HG02938 (cell line): ENCODE data around the gene STK38.

Experiments used
- ATAC-seq: cut with Tn5 transposase; IDR thresholded peaks from one replicate; pipeline ENCODE4 v1.9.1; 2021; ENCODE audit warnings: mild to moderate bottlenecking, moderate library complexity; ENCODE audit not compliant: unreplicated experiment

The STK38 gene

DNA sequence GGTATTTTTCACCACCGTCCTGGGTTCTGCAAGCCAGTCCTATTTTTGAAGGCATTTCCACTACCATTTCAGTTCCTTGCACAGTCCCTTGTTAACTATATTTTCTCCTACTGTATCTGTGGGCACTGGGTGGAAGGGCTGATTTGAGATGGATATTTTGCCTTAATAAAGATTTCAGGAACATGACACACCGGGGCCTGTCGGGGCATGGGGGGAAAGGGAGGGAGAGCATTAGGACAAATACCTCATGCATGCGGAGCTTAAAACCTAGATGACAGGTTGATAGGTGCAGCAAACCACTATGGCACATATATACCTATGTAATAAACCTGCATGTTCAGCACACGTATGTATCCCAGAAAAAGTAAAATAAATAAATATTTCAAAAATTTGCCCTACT lies 22.4 kb downstream of the STK38 start:
- no peak for ATAC-seq

DNA sequence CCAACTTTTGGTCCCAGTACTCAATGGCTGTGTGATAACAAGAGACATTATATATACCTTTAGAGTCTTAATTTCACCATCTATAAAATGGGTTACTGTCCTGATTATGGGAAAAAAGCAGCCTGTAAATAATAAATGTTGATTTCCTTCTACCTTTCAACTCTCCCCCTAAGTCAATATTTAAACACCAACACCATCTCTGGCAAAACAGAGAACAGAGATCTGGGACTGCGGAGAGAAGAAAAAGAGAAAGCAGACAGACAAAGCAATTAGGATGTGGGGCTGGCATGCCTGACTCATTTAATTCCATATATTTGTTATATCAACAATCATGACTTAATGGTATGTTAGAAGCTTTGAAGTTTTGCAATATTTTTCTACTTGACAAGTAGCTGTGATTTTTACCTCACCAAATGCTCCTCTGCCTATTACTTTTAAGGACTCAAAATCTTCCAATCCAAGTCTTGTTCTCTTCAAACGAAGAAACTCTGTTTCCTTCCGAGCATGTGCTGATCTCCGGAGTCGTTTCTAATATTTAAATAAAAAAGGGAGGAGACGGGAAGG lies 23.3 kb downstream of the STK38 start:
- ATAC-seq, result no peak

DNA sequence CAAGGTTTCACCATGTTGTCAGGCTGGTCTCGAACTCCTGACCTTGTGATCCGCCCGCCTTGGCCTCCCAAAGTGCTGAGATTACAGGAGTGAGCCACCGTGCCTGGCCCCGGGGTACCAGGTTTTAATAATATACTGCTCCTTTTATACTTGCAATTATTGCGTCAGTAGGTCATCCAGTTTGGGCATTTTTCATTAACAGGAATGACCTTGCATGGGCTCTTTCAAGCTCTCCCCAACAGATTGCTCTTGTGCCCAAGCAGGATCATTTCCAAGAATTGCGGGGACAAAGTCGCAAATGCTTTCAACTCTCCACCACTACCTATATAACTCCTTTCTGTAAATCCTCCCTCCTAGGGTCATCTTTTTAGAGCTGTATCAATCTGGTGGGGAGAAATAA lies 23.8 kb downstream of the STK38 start:
- ATAC-seq, result no peak

DNA sequence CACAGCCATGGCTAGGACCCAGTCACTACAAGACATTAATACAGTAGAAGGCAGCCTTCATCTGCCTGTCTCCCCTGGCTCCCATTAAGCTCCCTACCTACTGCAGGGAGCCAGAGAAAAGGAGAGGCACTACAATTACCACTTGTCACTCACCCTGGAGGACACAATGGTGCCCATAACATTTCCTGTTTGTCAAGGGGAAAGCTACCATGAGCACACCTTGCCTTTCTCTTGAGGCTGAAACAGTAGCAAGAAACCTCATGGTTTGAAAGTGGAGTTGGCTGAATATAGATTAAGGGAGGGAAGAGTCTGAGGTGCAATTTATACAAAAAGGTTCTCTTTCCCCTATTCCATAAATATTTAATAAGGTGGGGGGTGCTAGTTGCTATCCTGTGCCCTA lies 27.9 kb downstream of the STK38 start:
- ATAC-seq, result no peak

DNA sequence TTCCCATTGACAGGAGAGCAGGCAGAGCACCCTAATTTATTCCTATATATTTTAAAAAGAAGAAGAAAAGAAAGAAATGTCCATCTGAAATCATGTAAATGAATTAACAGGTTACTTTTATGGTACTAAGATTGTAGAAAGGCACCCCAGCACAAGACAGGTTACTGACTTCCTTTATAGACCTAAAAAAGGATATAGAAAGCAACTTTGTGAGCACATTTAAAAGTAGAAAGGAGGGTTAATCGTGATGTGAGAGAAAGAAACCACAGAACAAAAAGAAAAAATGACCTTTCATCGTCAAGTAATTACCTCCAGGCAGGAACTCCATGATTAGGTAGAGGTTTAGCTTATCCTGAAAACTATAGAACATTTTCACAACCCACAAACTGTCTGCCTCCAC lies 29.9 kb downstream of the STK38 start:
- ATAC-seq, result no peak

DNA sequence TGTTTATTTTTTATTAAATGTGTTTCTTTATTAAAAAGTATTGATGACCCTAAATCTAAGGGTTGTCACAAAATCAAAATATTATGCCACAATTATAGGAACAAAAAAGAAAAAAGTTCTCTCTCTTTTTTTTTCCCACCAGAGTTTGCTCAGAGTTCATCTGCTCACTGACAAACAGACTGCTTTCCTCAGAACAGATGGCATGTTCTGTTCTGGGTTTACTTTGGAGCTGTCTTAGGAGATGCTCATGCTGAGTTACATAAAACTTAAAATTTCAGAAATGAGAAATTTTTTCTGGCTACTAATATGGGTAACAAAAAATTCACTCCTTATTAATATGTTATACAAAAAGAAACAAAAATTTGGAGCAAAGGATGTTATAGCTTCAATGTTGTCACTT lies 30.3 kb downstream of the STK38 start:
- ATAC-seq, result no peak

DNA sequence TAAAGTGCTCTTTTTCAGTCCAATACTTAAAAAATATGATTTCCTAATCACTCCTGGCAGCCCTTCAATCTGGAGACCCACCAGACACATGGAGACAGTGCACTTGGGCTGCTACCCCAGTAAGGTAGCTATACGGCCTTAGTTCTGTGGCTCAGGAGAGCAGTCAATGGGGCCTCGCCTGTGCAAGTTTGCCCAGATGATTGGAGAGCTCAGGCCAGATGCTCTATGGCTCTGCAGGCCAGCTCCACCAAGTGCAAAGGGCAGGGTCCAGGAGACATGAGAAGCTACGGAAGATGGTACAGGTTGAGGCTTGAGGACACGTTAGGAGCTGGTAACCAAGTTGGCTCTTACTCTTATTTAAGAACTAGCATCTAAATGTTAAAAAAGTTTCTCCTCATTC lies 30.7 kb downstream of the STK38 start:
- ATAC-seq, result no peak

DNA sequence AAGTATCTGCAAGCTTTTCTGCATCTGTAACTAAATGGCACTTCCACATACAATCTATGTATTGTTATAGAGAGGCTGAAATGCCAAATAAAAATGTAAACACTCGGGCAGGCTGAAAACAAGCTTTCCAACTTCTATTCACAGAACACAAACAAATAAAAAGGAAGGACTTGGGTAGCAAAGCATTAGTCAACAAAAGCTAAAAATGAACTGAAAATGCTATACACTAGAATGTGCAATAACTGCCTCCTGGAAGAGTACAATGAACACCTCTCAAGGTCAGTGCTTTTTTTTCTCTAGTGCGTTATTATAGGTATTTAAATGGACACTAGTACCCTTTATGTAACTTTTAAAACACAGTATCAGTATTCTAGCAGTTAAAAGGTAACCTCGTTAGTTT lies 31.4 kb downstream of the STK38 start:
- no peak for ATAC-seq

DNA sequence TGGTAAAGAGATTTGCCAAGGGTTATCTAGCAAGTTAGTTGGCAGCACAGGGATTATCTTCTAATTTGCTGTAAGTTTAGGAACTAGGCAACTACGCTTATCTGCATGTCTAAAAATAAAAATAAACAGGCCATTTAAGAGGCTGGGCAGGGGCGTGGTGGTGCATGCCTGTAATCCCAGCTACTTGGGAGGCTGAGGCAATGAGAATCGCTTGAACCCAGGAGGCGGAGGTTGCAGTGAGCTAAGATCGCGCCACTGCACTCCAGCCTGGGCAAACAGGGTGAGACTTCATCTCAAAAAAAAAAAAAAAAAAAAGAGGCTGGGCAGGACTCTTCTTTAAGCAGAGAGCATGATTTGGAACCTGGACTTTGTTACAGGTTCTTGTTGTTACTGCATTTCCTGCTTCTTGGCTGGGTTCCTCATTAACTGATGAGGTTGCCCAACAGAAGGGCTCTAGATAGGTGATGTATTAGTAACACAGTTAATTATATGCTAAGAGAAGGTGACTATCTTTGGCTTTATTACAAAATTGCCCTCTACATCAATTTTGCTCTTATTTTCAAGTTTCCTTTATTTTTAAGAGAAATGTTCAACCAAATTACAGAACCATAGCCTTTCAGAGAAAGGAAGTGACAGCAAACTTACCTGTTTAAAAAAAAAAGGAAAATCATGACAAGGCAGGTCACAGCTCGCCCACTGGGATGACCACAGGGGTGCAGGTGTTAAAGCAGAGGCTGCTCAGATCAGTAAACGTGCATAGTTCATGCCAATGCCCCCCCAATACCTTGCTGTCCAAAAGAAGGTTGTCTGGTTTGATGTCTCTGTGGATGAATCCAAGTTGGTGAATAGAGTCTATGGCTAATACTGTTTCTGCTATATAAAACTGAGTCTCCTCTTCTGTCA lies 32.5 kb downstream of the STK38 start:
- no peak for ATAC-seq

DNA sequence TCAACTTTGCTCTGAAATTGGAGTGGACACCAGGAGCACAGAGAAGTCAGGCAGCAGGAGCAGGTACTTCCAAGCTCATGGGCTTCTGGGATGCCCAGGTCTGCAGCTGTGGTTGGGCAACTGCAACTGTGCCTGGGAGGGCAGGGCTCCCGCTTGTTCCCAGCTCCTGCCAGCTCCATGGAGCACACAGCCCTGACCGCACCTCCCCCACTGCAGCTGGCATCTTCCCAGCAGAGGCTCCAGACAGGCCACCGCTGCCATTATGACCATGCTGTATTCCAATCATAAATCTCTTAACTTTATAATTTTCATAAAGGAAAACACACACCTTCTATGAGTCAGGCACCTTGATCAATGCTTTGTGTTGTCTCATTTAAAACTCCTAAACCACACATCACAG lies 36.9 kb downstream of the STK38 start:
- no peak for ATAC-seq

DNA sequence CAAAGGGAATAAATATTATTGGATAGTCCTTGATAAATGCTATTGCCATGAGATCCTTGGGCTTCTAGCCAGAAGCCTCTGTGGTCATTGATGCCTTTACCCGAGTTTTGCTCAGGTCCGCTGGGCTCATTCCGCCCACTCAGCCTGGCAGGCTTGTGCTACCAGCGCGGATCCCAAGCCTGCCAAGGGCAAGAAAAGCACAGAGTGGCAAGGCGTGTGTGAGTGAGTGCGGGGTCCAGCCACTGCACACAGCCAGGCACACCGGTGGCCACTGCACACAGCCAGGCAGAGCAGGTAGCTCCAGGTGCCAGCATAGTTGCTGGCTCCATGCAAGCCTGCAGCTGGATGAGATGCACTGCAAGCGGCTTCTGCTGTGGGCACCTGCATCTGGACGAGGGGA lies 38.7 kb downstream of the STK38 start:
- ATAC-seq, result no peak

DNA sequence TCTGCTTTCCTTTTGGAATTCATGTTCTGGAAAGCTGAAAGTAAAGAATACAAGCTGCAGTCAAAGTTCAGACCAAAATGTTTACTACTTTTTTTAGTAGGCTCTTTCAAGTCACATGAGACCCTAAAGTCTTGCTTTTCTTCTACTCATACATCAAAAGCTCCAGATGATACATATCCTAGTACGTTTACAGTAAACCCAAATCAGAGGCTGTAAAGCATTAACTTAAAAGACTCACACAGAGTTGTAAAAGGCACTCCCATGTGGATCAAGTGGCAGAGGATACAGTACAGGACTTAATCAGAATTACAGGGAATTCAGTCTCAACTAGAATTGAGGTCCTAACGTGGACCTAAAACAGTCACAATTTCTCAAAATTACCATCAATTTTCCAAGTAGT lies 40.7 kb downstream of the STK38 start:
- no peak for ATAC-seq

DNA sequence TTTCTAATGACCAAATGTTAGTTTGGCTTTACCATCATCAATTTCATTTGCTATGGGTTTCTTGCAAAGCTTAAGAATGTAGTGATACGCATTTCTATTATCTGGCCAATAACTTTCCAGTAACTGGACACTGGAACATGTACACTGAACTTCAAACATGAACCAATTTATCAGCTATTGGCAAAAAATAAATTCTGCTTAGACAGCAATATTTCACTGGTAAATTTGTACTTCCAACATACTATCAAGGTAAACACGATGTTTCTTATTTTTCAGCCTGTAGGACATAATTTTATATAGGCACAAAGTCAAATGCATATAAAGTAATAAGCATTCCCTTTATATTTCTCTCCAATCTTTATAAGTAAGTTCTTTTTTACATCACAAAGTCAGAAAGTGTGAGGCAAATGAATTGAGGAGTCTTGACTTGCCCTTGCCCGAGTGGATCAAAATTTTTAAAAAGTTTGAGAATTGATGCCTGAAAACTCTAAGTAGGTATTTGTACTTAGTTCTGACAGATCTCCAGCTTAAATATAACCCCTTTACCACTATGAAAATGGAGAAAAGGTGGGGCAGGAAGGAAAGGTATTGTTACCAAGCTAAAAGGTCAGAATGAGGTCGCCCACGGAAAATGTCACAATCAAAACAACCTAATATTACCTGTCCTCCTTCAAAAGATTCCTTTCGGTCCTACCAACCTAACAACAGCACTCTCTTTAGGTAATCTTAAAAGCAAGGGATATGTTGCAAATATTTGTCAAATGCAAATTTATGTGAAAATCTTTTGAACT lies 41.3 kb downstream of the STK38 start:
- no peak for ATAC-seq

DNA sequence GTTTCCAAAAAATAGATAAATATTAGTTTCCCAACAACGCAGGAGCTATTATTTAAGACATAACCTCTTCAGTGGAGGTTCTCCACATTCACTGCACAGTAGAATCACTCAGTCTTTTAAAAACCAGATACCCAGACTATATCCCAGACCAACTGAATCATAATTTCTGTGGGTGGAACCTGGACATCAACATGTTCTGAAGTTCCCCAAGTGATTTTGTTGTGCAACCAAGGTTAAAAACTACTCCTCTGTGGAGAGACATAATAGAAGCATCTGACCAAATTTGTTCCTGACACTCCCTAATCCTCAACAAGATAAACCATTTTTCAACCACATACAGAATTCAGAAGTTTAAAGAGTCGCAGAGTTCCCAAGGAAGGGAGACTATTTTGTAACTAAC lies 42.3 kb downstream of the STK38 start:
- ATAC-seq, result no peak

DNA sequence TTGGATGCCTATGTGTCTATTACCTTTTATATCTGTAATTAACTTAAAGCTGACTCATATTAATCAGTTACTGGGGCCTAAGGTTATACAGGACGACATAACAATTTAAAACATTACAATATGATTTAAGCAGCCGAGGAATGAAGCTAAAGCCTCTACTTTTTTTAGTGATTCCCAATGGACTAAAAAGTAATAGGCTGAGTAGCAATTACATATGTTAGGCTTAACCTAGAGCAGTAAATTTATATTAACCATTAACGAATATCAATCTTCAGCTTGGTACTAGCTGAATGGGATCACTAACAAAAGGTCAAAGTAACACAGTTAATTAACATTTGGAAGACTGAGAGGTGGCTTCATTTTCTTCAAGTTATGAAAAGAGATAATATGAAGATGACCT lies 43.1 kb downstream of the STK38 start:
- no peak for ATAC-seq

DNA sequence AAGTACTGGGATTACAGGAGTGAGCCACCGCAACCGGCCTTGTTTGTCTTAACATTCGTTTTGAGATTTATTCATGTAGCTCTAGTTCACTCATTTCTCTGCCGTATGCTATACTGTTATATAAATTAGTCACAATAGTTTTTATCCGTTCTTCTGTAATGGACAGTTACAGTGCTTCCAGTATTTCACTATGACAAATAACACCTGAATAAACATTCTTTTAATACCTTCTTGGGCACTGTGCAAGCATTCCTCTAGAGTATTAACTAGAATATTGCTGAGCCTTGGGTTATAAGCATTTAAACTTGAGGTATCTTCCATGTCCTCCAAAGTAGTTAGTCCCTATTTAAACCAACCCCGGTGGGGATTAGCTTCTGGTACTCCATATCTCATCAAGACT lies 45.6 kb downstream of the STK38 start:
- no peak for ATAC-seq

DNA sequence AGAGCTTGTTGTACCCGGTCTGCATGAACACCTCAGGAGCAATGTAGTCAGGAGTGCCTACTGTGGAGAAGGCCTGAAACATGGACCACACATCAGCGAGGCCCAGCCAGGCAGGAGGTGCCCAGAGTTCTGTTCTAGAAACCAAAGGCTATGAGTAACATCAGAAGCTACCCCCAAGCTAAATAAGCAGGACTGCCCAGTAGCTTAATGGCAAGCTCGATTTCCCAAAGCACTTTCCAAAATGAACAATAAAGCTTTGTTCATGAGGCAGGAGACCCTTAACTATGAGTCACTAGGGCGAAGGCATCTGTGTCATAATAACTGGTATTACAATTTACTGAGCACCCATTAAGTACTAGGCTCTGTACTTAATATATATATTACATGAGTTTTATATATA lies 47.4 kb downstream of the STK38 start:
- no peak for ATAC-seq

DNA sequence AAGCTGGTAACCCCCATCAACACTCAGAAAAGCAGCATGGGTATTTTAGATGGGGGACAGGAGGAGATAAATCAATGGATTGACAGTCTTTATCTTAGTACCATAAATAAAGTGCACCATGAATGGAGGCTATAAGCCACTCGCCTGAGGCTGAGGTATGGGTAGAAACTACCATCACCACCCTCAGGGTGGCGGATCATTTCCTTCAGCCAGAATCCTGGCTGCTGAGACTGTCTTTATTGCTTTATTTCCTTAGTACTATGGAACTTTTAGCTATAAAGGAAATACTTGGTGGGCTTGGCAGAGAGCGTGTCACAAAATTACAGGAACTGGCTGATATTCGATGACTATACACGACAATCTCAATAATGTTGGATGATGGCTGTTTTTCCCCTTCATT lies 52.2 kb downstream of the STK38 start:
- no peak for ATAC-seq

DNA sequence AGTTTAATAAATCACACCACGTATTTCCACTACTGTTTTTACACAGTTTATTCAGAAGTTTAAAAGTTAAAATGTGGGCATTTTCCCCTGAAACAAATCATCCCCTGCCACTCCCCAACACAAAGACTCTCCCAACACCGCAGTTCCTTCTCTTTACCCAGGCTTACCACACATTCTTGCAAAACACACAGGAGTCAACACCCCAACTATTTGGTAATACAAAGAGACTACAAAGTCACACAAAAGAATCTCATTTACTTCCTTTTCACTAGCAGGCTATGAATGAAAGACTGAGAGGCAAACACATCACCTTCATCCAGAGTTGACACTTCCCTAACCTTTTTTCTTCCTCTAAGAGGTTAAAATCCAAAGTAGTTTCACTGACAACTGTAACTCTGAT lies 53.4 kb downstream of the STK38 start:
- no peak for ATAC-seq

DNA sequence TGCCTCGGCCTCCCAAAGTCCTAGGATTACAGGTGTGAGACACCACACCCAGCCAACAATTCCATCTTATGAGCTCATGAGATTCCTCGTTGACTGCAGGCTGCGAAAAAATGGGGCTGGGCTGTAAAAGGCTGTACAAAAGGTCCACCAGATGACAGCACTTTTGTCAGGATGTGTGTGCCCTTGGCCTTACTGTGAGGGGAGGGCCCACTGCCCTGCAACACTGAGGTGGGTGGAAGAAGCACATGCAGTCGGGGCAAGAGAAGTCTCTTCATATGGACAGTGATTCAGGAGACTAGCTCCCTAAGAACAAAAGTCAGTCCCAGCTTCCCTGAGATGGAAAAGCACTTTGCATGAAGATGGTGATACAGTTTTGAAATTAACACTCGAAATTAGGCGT lies 54.0 kb downstream of the STK38 start:
- ATAC-seq, result no peak

DNA sequence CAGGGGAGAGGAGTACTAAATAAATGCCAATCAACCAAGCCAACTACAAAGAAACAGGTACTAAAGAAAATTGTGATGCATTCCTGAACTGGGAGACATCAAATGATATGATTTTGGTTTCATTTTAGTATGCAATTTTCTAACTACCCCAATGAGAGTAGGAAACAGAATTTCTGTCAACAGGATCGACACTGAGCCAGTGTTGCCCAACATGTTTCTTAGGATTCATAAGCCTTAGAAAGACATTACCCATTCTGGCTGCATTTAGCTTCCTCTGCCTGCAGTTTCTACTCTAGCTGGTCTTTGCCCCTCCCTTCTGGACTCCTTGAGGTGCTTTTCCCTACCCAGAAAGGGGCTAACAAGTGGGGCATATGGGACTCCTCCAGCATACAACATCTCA lies 54.7 kb downstream of the STK38 start:
- no peak for ATAC-seq

DNA sequence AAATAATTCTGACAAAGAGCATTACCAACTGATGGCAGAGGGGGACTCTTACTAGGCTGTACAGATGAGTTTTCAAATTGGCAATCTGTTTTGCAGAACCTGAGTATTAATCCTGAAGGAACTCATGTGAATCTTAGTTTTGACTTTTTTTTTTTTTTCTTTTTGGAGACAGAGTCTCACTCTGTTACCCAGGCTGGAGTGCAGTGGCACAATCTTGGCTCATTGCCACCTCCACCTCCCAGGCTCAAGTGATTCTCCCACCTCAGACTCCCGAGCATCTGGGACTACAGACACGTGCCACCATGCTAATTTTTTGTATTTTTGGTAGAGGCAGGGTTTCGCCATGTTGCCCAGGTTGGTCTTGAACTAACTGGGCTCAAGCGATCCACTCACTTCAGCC lies 55.2 kb downstream of the STK38 start:
- no peak for ATAC-seq
